Neural cell (in vitro differentiated cells): ENCODE data around the gene POLK.

Experiments
- CTCF ChIP-seq: fragments of 450-650 bp; IDR thresholded peaks from 2 replicates; pipeline ENCODE4 v1.5.1; 2014; ENCODE audit warnings: antibody characterized with exemption, mild to moderate bottlenecking, moderate library complexity; ENCODE audit not compliant: poor library complexity, severe bottlenecking
- EP300 ChIP-seq: fragments of 450-650 bp; conservative IDR thresholded peaks from 2 replicates; pipeline ENCODE4 v1.6.1; 2014; ENCODE audit warnings: antibody characterized with exemption, mild to moderate bottlenecking, moderate library complexity; ENCODE audit not compliant: poor library complexity, severe bottlenecking
- EZH2 ChIP-seq: fragments of 200-600, 300-800 bp; shearing (Covaris generic), sonication (generic); IDR thresholded peaks from 2 replicates; pipeline ENCODE4 v1.6.1; 2014; ENCODE audit warnings: antibody characterized with exemption, low read length, borderline replicate concordance, mild to moderate bottlenecking; ENCODE audit not compliant: insufficient read depth, poor library complexity, severe bottlenecking
- MXI1 ChIP-seq: fragments of 450-650 bp; conservative IDR thresholded peaks from 2 replicates; pipeline ENCODE4 v1.6.1; 2014; ENCODE audit warnings: antibody characterized with exemption, mild to moderate bottlenecking; ENCODE audit not compliant: poor library complexity, severe bottlenecking
- POLR2AphosphoS5 ChIP-seq: IDR thresholded peaks from 2 replicates; pipeline ENCODE4 v1.6.1; 2012
- RAD21 ChIP-seq: fragments of 450-650 bp; conservative IDR thresholded peaks from 2 replicates; pipeline ENCODE4 v1.6.1; 2014; ENCODE audit warnings: antibody characterized with exemption, mild to moderate bottlenecking, moderate library complexity
- SMC3 ChIP-seq: fragments of 450-650 bp; conservative IDR thresholded peaks from 2 replicates; pipeline ENCODE4 v1.6.1; 2014; ENCODE audit warnings: antibody characterized with exemption, mild to moderate bottlenecking, moderate library complexity; ENCODE audit not compliant: poor library complexity
- TAF1 ChIP-seq: IDR thresholded peaks from 2 replicates; pipeline ENCODE4 v1.6.1; 2012; ENCODE audit warnings: low read depth
- TF ChIP-seq, protein P1 (sequence below): IDR thresholded peaks from 2 replicates; pipeline ENCODE4 v1.6.1; 2012; ENCODE audit warnings: borderline replicate concordance

DNA sequence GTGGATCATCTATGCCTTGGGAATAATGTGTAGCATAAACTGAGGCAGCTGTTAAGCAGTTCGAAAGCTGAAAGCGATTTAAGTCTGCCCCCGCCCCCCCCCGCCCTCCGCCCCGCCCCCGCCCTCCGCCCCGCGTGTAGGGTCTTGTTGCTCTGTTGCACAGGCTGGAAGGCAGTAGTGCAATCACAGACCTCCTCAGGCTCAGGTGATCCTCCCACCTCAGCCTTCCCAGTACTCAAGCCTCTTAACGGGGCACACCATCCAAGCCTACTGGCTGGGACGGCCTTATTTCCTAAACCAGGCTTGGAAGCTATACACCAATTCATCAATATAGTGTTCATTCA is 100.5 kb downstream of the POLK start:
- TF ChIP-seq CTCF (no peak), TAF1 (no peak), POLR2AphosphoS5 (no peak), EP300 (no peak), RAD21 (no peak), SMC3 (no peak), EZH2 (no peak), MXI1 (no peak)
- TF ChIP-seq, protein P1, sequence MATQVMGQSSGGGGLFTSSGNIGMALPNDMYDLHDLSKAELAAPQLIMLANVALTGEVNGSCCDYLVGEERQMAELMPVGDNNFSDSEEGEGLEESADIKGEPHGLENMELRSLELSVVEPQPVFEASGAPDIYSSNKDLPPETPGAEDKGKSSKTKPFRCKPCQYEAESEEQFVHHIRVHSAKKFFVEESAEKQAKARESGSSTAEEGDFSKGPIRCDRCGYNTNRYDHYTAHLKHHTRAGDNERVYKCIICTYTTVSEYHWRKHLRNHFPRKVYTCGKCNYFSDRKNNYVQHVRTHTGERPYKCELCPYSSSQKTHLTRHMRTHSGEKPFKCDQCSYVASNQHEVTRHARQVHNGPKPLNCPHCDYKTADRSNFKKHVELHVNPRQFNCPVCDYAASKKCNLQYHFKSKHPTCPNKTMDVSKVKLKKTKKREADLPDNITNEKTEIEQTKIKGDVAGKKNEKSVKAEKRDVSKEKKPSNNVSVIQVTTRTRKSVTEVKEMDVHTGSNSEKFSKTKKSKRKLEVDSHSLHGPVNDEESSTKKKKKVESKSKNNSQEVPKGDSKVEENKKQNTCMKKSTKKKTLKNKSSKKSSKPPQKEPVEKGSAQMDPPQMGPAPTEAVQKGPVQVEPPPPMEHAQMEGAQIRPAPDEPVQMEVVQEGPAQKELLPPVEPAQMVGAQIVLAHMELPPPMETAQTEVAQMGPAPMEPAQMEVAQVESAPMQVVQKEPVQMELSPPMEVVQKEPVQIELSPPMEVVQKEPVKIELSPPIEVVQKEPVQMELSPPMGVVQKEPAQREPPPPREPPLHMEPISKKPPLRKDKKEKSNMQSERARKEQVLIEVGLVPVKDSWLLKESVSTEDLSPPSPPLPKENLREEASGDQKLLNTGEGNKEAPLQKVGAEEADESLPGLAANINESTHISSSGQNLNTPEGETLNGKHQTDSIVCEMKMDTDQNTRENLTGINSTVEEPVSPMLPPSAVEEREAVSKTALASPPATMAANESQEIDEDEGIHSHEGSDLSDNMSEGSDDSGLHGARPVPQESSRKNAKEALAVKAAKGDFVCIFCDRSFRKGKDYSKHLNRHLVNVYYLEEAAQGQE = no peak
